HepG2 (cell line): Measurements from ENCODE around the gene SNRNP27. TPM values are rescaled to one million over a fixed set of nuclear protein-coding genes. Genes with fewer than 3 reads are reported as not detected.

Experiments
- BRF2 ChIP-seq: sonication (generic); formaldehyde crosslinking; IDR thresholded peaks from 2 replicates; pipeline ENCODE4 v1.8.1; 2022; ENCODE audit warnings: mild to moderate bottlenecking, missing genetic modification reagents
- FOXC1 ChIP-seq: sonication (generic); formaldehyde crosslinking; IDR thresholded peaks from 2 replicates; pipeline ENCODE4 v1.8.0; 2022; ENCODE audit warnings: mild to moderate bottlenecking, missing genetic modification reagents, borderline replicate concordance
- HES4 ChIP-seq: sonication (generic); formaldehyde crosslinking; IDR thresholded peaks from 2 replicates; pipeline ENCODE4 v1.9.0; 2021; ENCODE audit warnings: mild to moderate bottlenecking, missing genetic modification reagents, borderline replicate concordance
- KLF12 ChIP-seq: sonication (generic); formaldehyde crosslinking; IDR thresholded peaks from 2 replicates; pipeline ENCODE4 v1.4.0; 2020; ENCODE audit warnings: missing genetic modification reagents, borderline replicate concordance
- KLF13 ChIP-seq: sonication (generic); formaldehyde crosslinking; IDR thresholded peaks from 2 replicates; pipeline ENCODE4 v1.4.0; 2020; ENCODE audit warnings: mild to moderate bottlenecking, missing genetic modification reagents
- LRRFIP1 ChIP-seq: sonication (generic); formaldehyde crosslinking; conservative IDR thresholded peaks from 2 replicates; pipeline ENCODE4 v1.4.0; 2020; ENCODE audit warnings: missing genetic modification reagents
- MEF2D ChIP-seq: sonication (generic); formaldehyde crosslinking; IDR thresholded peaks from 2 replicates; pipeline ENCODE4 v1.5.1; 2020; ENCODE audit warnings: mild to moderate bottlenecking, missing genetic modification reagents
- PAF1 ChIP-seq: IDR thresholded peaks from 2 replicates; pipeline ENCODE4 v1.6.1; 2016; ENCODE audit warnings: missing genetic modification reagents, missing compliant biosample characterization
- PTBP1 ChIP-seq: fragments of 200-400 bp; formaldehyde crosslinking; IDR thresholded peaks from 2 replicates; pipeline ENCODE4 v1.6.1; 2018; ENCODE audit warnings: low read length, low read depth; ENCODE audit not compliant: poor library complexity, severe bottlenecking
- SMAD3 ChIP-seq: sonication (generic); formaldehyde crosslinking; IDR thresholded peaks from 2 replicates; pipeline ENCODE4 v1.4.0; 2020; ENCODE audit warnings: missing genetic modification reagents
- SMYD3 ChIP-seq: sonication (generic); formaldehyde crosslinking; IDR thresholded peaks from 2 replicates; pipeline ENCODE4 v1.8.1; 2023; ENCODE audit warnings: mild to moderate bottlenecking, missing genetic modification reagents
- TERF1 ChIP-seq: sonication (generic); formaldehyde crosslinking; IDR thresholded peaks from 2 replicates; pipeline ENCODE4 v1.8.0; 2022; ENCODE audit warnings: mild to moderate bottlenecking, missing genetic modification reagents, moderate library complexity
- ZFY ChIP-seq: sonication (generic); formaldehyde crosslinking; IDR thresholded peaks from 2 replicates; pipeline ENCODE4 v1.4.0; 2020; ENCODE audit warnings: missing genetic modification reagents
- ZNF17 ChIP-seq: sonication (generic); formaldehyde crosslinking; IDR thresholded peaks from 2 replicates; pipeline ENCODE4 v1.5.0; 2020; ENCODE audit warnings: mild to moderate bottlenecking, missing genetic modification reagents
- ZNF563 ChIP-seq: sonication (generic); formaldehyde crosslinking; IDR thresholded peaks from 2 replicates; pipeline ENCODE4 v1.8.0; 2022; ENCODE audit warnings: mild to moderate bottlenecking, moderate library complexity, missing genetic modification reagents
- ZNF883 ChIP-seq: sonication (generic); formaldehyde crosslinking; IDR thresholded peaks from 2 replicates; pipeline ENCODE4 v1.5.1; 2020; ENCODE audit warnings: mild to moderate bottlenecking, missing genetic modification reagents; ENCODE audit errors: not compliant biosample characterization
- polyA plus RNA-seq, 8 experiments: library from polyadenylated mRNA; depleted of rRNA in 3 of 8; stranded (reverse) in 7 of 8; unstranded in 1 of 8; fragments of >200 nt; fragmentation: Illumina TruSeq in 4 of 8; extraction: Trizol in 4 of 8; gene quantifications; 2 replicates each; pipeline versions ENCODE4 v1.2.1 to v1.2.3, GENCODE V29; 2011 to 2016; ENCODE audit warnings: low read depth in 4 of 8, missing spikeins in 1 of 8, mixed read lengths in 1 of 8; ENCODE audit not compliant: insufficient read depth in 1 of 8
- total RNA-seq, 5 experiments: library from RNA; depleted of rRNA; stranded (reverse); fragments of >200 nt; fragmentation: Illumina TruSeq; extraction: Trizol; gene quantifications; 2 replicates each; pipeline ENCODE4 v1.2.3, GENCODE V29; 2016; ENCODE audit warnings: low read depth in 1 of 5
- TF ChIP-seq, protein P1 (sequence below): sonication (generic); formaldehyde crosslinking; IDR thresholded peaks from 2 replicates; pipeline ENCODE4 v1.5.1; 2020; ENCODE audit warnings: mild to moderate bottlenecking, missing genetic modification reagents, moderate library complexity
- TF ChIP-seq, protein P2 (sequence below): sonication (generic); IDR thresholded peaks from 2 replicates; pipeline ENCODE4 v1.6.1; 2016; ENCODE audit warnings: low read depth, borderline replicate concordance

The SNRNP27 gene
- total and polyA plus RNA-seq, 2 of the 13 experiments (the other 11 are each of a cell fraction or from before 2014, with no cell fraction given): 49.8 to 54.6 TPM

GRCh38 chr2:69948032-69948962 is 54.5 kb downstream of the SNRNP27 start (continued):
- TF ChIP-seq, protein P1, sequence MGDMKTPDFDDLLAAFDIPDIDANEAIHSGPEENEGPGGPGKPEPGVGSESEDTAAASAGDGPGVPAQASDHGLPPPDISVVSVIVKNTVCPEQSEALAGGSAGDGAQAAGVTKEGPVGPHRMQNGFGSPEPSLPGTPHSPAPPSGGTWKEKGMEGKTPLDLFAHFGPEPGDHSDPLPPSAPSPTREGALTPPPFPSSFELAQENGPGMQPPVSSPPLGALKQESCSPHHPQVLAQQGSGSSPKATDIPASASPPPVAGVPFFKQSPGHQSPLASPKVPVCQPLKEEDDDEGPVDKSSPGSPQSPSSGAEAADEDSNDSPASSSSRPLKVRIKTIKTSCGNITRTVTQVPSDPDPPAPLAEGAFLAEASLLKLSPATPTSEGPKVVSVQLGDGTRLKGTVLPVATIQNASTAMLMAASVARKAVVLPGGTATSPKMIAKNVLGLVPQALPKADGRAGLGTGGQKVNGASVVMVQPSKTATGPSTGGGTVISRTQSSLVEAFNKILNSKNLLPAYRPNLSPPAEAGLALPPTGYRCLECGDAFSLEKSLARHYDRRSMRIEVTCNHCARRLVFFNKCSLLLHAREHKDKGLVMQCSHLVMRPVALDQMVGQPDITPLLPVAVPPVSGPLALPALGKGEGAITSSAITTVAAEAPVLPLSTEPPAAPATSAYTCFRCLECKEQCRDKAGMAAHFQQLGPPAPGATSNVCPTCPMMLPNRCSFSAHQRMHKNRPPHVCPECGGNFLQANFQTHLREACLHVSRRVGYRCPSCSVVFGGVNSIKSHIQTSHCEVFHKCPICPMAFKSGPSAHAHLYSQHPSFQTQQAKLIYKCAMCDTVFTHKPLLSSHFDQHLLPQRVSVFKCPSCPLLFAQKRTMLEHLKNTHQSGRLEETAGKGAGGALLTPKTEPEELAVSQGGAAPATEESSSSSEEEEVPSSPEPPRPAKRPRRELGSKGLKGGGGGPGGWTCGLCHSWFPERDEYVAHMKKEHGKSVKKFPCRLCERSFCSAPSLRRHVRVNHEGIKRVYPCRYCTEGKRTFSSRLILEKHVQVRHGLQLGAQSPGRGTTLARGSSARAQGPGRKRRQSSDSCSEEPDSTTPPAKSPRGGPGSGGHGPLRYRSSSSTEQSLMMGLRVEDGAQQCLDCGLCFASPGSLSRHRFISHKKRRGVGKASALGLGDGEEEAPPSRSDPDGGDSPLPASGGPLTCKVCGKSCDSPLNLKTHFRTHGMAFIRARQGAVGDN (CRISPR knock-in tag): peak; percentile 77
- TF ChIP-seq KLF13 (CRISPR knock-in tag) (0 out of 2 replicates have a peak, but pooled peaks have one; percentile 28), ZNF17 (CRISPR knock-in tag) (no peak), ZNF563 (CRISPR knock-in tag) (peak; percentile 62; the same call in 1 of the 2 replicates), PTBP1 (no peak), MEF2D (CRISPR knock-in tag) (no peak), SMYD3 (CRISPR knock-in tag) (no peak), LRRFIP1 (CRISPR knock-in tag) (no peak), TERF1 (no peak), BRF2 (CRISPR knock-in tag) (no peak), ZNF883 (peak; percentile 23), SMAD3 (CRISPR knock-in tag) (no peak), PAF1 (CRISPR knock-in tag) (no peak), KLF12 (CRISPR knock-in tag) (no peak), FOXC1 (CRISPR knock-in tag) (peak; percentile 55; the same call in 1 of the 2 replicates), HES4 (peak; percentile 64; the same call in 1 of the 2 replicates), ZFY (CRISPR knock-in tag) (peak; percentile 42; the same call in 1 of the 2 replicates)
- TF ChIP-seq, protein P2, sequence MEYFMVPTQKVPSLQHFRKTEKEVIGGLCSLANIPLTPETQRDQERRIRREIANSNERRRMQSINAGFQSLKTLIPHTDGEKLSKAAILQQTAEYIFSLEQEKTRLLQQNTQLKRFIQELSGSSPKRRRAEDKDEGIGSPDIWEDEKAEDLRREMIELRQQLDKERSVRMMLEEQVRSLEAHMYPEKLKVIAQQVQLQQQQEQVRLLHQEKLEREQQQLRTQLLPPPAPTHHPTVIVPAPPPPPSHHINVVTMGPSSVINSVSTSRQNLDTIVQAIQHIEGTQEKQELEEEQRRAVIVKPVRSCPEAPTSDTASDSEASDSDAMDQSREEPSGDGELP: no peak
